Mesendoderm (in vitro differentiated cells): ENCODE measurements around the gene DPM2.
A peak's percentile ranks its signal among the peaks of the same experiment; 100 is the strongest.

Experiments
- DNase-seq: peaks from one replicate; pipeline ENCODE4 v3.0.0; 2013
- H2AK5ac ChIP-seq: 2 replicates; pipeline ENCODE4 v1.6.1; 2013; ENCODE audit warnings: low read length, inconsistent platforms
- H2BK120ac ChIP-seq: 2 replicates; pipeline ENCODE4 v1.6.1; 2013; ENCODE audit warnings: low read depth, mild to moderate bottlenecking, low read length, moderate library complexity, mixed read lengths
- H2BK15ac ChIP-seq: replicated peaks from 2 replicates; pipeline ENCODE4 v1.6.1; 2013; ENCODE audit warnings: low read depth, mild to moderate bottlenecking, moderate library complexity
- H2BK5ac ChIP-seq: 2 replicates; pipeline ENCODE4 v1.6.1; 2013; ENCODE audit warnings: low read length, inconsistent platforms
- H3K18ac ChIP-seq: 2 replicates; pipeline ENCODE4 v1.6.1; 2013; ENCODE audit warnings: mild to moderate bottlenecking, low read length, mixed read lengths
- H3K23ac ChIP-seq: one replicate; pipeline ENCODE4 v1.6.1; 2013; ENCODE audit warnings: low read length
- H3K27ac ChIP-seq: 2 replicates; pipeline ENCODE4 v1.5.1; 2013; ENCODE audit warnings: low read depth, mild to moderate bottlenecking, inconsistent platforms, low read length, moderate library complexity
- H3K27me3 ChIP-seq: 2 replicates; pipeline ENCODE4 v1.6.1; 2013; ENCODE audit warnings: low read length, control low read depth, mild to moderate bottlenecking, inconsistent platforms; ENCODE audit not compliant: insufficient read depth, poor library complexity
- H3K36me3 ChIP-seq: 2 replicates; pipeline ENCODE4 v1.6.1; 2013; ENCODE audit warnings: low read length, inconsistent platforms; ENCODE audit not compliant: control insufficient read depth, insufficient read depth
- H3K4ac ChIP-seq: one replicate; pipeline ENCODE4 v1.6.1; 2013; ENCODE audit warnings: low read depth, mild to moderate bottlenecking, low read length, moderate library complexity
- H3K4me1 ChIP-seq: 2 replicates; pipeline ENCODE4 v1.6.1; 2013; ENCODE audit warnings: low read depth, low read length, inconsistent platforms; ENCODE audit not compliant: control insufficient read depth
- H3K4me2 ChIP-seq: 2 replicates; pipeline ENCODE4 v1.6.1; 2013; ENCODE audit warnings: low read length
- H3K4me3 ChIP-seq: 2 replicates; pipeline ENCODE4 v1.5.1; 2013; ENCODE audit warnings: mild to moderate bottlenecking, low read length
- H3K56ac ChIP-seq: one replicate; pipeline ENCODE4 v1.6.1; 2013; ENCODE audit warnings: low read length
- H3K79me1 ChIP-seq: 2 replicates; pipeline ENCODE4 v1.6.1; 2013; ENCODE audit warnings: low read length, inconsistent platforms
- H3K79me2 ChIP-seq: 2 replicates; pipeline ENCODE4 v1.6.1; 2013; ENCODE audit warnings: mild to moderate bottlenecking, low read length; ENCODE audit not compliant: control insufficient read depth, insufficient read depth
- H3K9ac ChIP-seq: 2 replicates; pipeline ENCODE4 v1.6.1; 2013; ENCODE audit warnings: low read length, inconsistent platforms
- H4K5ac ChIP-seq: one replicate; pipeline ENCODE4 v1.6.1; 2013; ENCODE audit warnings: low read length
- H4K8ac ChIP-seq: one replicate; pipeline ENCODE4 v1.6.1; 2013; ENCODE audit warnings: low read depth, mild to moderate bottlenecking, control low read depth, low read length, moderate library complexity
- WGBS: extraction: QIAGEN DNeasy Blood & Tissue Kit; methylation state at CpG from one replicate; pipeline ENCODE4 v1.1.7; 2013; ENCODE audit warnings: low lambda C conversion rate, missing lambda C conversion rate; ENCODE audit not compliant: insufficient coverage; ENCODE audit errors: extremely low coverage; 5-methylcytosine and 5-hydroxymethylcytosine counted together

Gene DPM2

GRCh38 chr9:127970401-127971313 lies 33.0 kb upstream of the DPM2 start:
- DNase-seq, result no peak
- Histone ChIP-seq H2AK5ac (no peak overlapping the region), H3K36me3 (no peaks in the 10 kb centered on the region), H3K4me2 (no peak overlapping the region), H3K18ac (no peak overlapping the region), H3K27ac (no peak overlapping the region), H3K56ac (no peak overlapping the region), H3K27me3 (no peaks in the 10 kb centered on the region), H3K4me1 (peaks cover 7% of the 10 kb centered on the region), H2BK15ac (no peak overlapping the region), H4K5ac (no peak overlapping the region), H3K9ac (no peak overlapping the region), H2BK5ac (no peak overlapping the region), H3K79me2 (peaks cover 87% of the 10 kb centered on the region), H3K4ac (no peak overlapping the region), H3K4me3 (no peak overlapping the region), H3K79me1 (peaks cover 42% of the 10 kb centered on the region), H4K8ac (no peak overlapping the region), H3K23ac (no peak overlapping the region), H2BK120ac (no peak overlapping the region)
- WGBS, result no CpG with 5 or more reads among the region's 16 CpGs

- no CpG with 5 or more reads among the region's 10 CpGs for WGBS
- peaks cover 7% of the 10 kb centered on the region for H3K4me1 ChIP-seq
- peaks cover 41% of the 10 kb centered on the region for H3K79me1 ChIP-seq
- no peak overlapping the region for H4K5ac ChIP-seq
- H4K8ac ChIP-seq, result no peak overlapping the region
- no peak overlapping the region for H3K27ac ChIP-seq
- no peak overlapping the region for H3K18ac ChIP-seq
- H3K4me3 ChIP-seq, result no peak overlapping the region
- no peak overlapping the region for H3K56ac ChIP-seq
- peaks cover 82% of the 10 kb centered on the region for H3K79me2 ChIP-seq
- no peak overlapping the region for H2BK5ac ChIP-seq
- no peak overlapping the region for H3K4me2 ChIP-seq
- H3K27me3 ChIP-seq, result no peaks in the 10 kb centered on the region
- no peak overlapping the region for H2BK120ac ChIP-seq
- H2AK5ac ChIP-seq, result no peak overlapping the region
- H3K36me3 ChIP-seq, result no peaks in the 10 kb centered on the region
- no peak overlapping the region for H2BK15ac ChIP-seq
- H3K4ac ChIP-seq, result no peak overlapping the region
- peak; percentile 35 for DNase-seq
- no peak overlapping the region for H3K23ac ChIP-seq
- H3K9ac ChIP-seq, result no peak overlapping the region
These were observed 31.2 kb upstream of the DPM2 start for GRCh38 chr9:127968700-127969383.

GRCh38 chr9:127968042-127968441 lies 30.4 kb upstream of the DPM2 start:
- H2BK15ac ChIP-seq, result no peak overlapping the region
- H3K9ac ChIP-seq, result no peak overlapping the region
- no peak overlapping the region for H4K5ac ChIP-seq
- H3K27ac ChIP-seq, result no peak overlapping the region
- no peak overlapping the region for H3K4me2 ChIP-seq
- H3K23ac ChIP-seq, result no peak overlapping the region
- H3K18ac ChIP-seq, result no peak overlapping the region
- H3K4me1 ChIP-seq, result peaks cover 7% of the 10 kb centered on the region
- H2BK5ac ChIP-seq, result no peak overlapping the region
- H2BK120ac ChIP-seq, result no peak overlapping the region
- H3K56ac ChIP-seq, result no peak overlapping the region
- no CpG with 5 or more reads among the region's 3 CpGs for WGBS
- H3K4me3 ChIP-seq, result no peak overlapping the region
- H3K4ac ChIP-seq, result no peak overlapping the region
- peaks cover 40% of the 10 kb centered on the region for H3K79me1 ChIP-seq
- DNase-seq, result peak; percentile 39
- H4K8ac ChIP-seq, result no peak overlapping the region
- H3K79me2 ChIP-seq, result peaks cover 82% of the 10 kb centered on the region
- H2AK5ac ChIP-seq, result no peak overlapping the region
- H3K36me3 ChIP-seq, result no peaks in the 10 kb centered on the region
- H3K27me3 ChIP-seq, result no peaks in the 10 kb centered on the region

- Histone ChIP-seq H3K79me1 (peaks cover 40% of the 10 kb centered on the region), H3K56ac (no peak overlapping the region), H3K4me2 (no peak overlapping the region), H4K5ac (no peak overlapping the region), H3K79me2 (peaks cover 77% of the 10 kb centered on the region), H2BK15ac (no peak overlapping the region), H3K4me3 (no peak overlapping the region), H3K27ac (no peak overlapping the region), H2AK5ac (no peak overlapping the region), H3K4ac (peak overlapping the region; percentile 25), H3K23ac (no peak overlapping the region), H3K9ac (no peak overlapping the region), H4K8ac (no peak overlapping the region), H3K18ac (no peak overlapping the region), H3K27me3 (no peaks in the 10 kb centered on the region), H3K36me3 (no peaks in the 10 kb centered on the region), H2BK5ac (no peak overlapping the region), H2BK120ac (no peak overlapping the region), H3K4me1 (peaks cover 7% of the 10 kb centered on the region)
- WGBS, result no CpG with 5 or more reads among the region's 9 CpGs
- DNase-seq, result no peak
These were observed 29.6 kb upstream of the DPM2 start for GRCh38 chr9:127967151-127967809.

GRCh38 chr9:127966416-127967150 lies 28.9 kb upstream of the DPM2 start:
- no peak overlapping the region for H3K23ac ChIP-seq
- DNase-seq, result no peak
- no peak overlapping the region for H3K9ac ChIP-seq
- H3K18ac ChIP-seq, result no peak overlapping the region
- H3K36me3 ChIP-seq, result no peaks in the 10 kb centered on the region
- H2AK5ac ChIP-seq, result no peak overlapping the region
- H4K8ac ChIP-seq, result no peak overlapping the region
- H3K4ac ChIP-seq, result no peak overlapping the region
- H2BK120ac ChIP-seq, result no peak overlapping the region
- no peak overlapping the region for H3K27ac ChIP-seq
- H3K27me3 ChIP-seq, result no peaks in the 10 kb centered on the region
- H3K79me1 ChIP-seq, result peaks cover 39% of the 10 kb centered on the region
- H4K5ac ChIP-seq, result no peak overlapping the region
- no peak overlapping the region for H3K56ac ChIP-seq
- peaks cover 72% of the 10 kb centered on the region for H3K79me2 ChIP-seq
- no peak overlapping the region for H3K4me2 ChIP-seq
- H2BK5ac ChIP-seq, result no peak overlapping the region
- peaks cover 1% of the 10 kb centered on the region for H3K4me1 ChIP-seq
- no peak overlapping the region for H2BK15ac ChIP-seq
- H3K4me3 ChIP-seq, result no peak overlapping the region
- no CpG with 5 or more reads among the region's 8 CpGs for WGBS
